GM21515 (cell line): ENCODE data around the gene FCHSD2.
A peak's percentile ranks its signal among the peaks of the same experiment; 100 is the strongest.
"Not testable (repeated sequence)": the region's sequence is repeated elsewhere in the genome, so short reads cannot be mapped to it uniquely, and the experiment has no call there.

Experiments
- ATAC-seq: cut with Tn5 transposase; IDR thresholded peaks from one replicate; pipeline ENCODE4 v1.9.1; 2021; ENCODE audit not compliant: unreplicated experiment

Gene FCHSD2

GRCh38 chr11:72811686-72812085 is 330.4 kb downstream of the FCHSD2 start:
- not testable (repeated sequence) for ATAC-seq

- ATAC-seq: no peak
Measured at GRCh38 chr11:72808331-72808798, 333.8 kb downstream of the FCHSD2 start.

- no peak for ATAC-seq
Measured at GRCh38 chr11:72807792-72808191, 334.3 kb downstream of the FCHSD2 start.

GRCh38 chr11:72807021-72807693 is 335.0 kb downstream of the FCHSD2 start:
- no peak for ATAC-seq

GRCh38 chr11:72806378-72806777 is 335.7 kb downstream of the FCHSD2 start:
- ATAC-seq: not testable (repeated sequence)

GRCh38 chr11:72805216-72805615 is 336.9 kb downstream of the FCHSD2 start:
- no peak for ATAC-seq

GRCh38 chr11:72802822-72803221 is 339.3 kb downstream of the FCHSD2 start:
- ATAC-seq: no peak

- ATAC-seq: no peak
Measured at GRCh38 chr11:72799441-72799840, 342.7 kb downstream of the FCHSD2 start.

- no peak for ATAC-seq
Measured at GRCh38 chr11:72798361-72798760, 343.8 kb downstream of the FCHSD2 start.

GRCh38 chr11:72793425-72794367 is 348.4 kb downstream of the FCHSD2 start, which contains the start of gene STARD10:
STARD10 (minus strand) TSS chr11:72794047; CDS start chr11:72781181, 12,866 bp downstream.
- ATAC-seq: peak; percentile 78

- ATAC-seq: no peak
Measured at GRCh38 chr11:72793076-72793424, 349.1 kb downstream of the FCHSD2 start.

GRCh38 chr11:72792437-72793021 is 349.6 kb downstream of the FCHSD2 start:
- ATAC-seq: no peak

- not testable (repeated sequence) for ATAC-seq
Measured at GRCh38 chr11:72791228-72791627, 350.9 kb downstream of the FCHSD2 start.

GRCh38 chr11:72789493-72790131 is 352.5 kb downstream of the FCHSD2 start:
- ATAC-seq: no peak

- ATAC-seq: no peak
Measured at GRCh38 chr11:72788241-72788640, 353.9 kb downstream of the FCHSD2 start.

GRCh38 chr11:72787216-72788104 is 354.7 kb downstream of the FCHSD2 start:
- peak; percentile 53 for ATAC-seq
